ENCODE measurements around the gene GLS. TPM values are rescaled to one million over a fixed set of nuclear protein-coding genes. Genes with fewer than 3 reads are reported as not detected.

Gene GLS
- total and polyA plus RNA-seq, 2 donors (not counting 1 experiment from before 2014, with no cell fraction given) = 123 to 192 TPM

- Histone ChIP-seq H3K4me2 (ENCODE audit: extremely low read depth, insufficient read depth, low read length) (no peak overlapping the region), H3K4me3 (replicated peaks in 1 of 4; ENCODE audit: control extremely low read depth in 1 of 4, insufficient read depth in 1 of 4, low read depth in 3 of 4, low read length in 4 of 4) (no peak overlapping the region), H2AFZ (ENCODE audit: low read length) (no peak overlapping the region), H4K20me1 (ENCODE audit: control insufficient read depth, extremely low read depth, insufficient read depth, low read length) (no peaks in the 10 kb centered on the region), H3K79me2 (ENCODE audit: control insufficient read depth, insufficient read depth, low read length) (no peaks in the 10 kb centered on the region), H3K9me3 (ENCODE audit: control insufficient read depth, insufficient read depth, low read depth, low read length) (no peaks in the 10 kb centered on the region), H3K27ac (ENCODE audit: insufficient read depth, low read length) (no peak overlapping the region), H3K27me3 (ENCODE audit: control insufficient read depth, insufficient read depth, low read length) (no peaks in the 10 kb centered on the region), H3K9ac (ENCODE audit: insufficient read depth, low read length) (no peak overlapping the region), H3K4me1 (ENCODE audit: control insufficient read depth, extremely low read depth, insufficient read depth, low read length) (peaks cover 18% of the 10 kb centered on the region), H3K36me3 (ENCODE audit: control insufficient read depth, insufficient read depth, low read length) (no peaks in the 10 kb centered on the region)
- TF ChIP-seq, protein P1, sequence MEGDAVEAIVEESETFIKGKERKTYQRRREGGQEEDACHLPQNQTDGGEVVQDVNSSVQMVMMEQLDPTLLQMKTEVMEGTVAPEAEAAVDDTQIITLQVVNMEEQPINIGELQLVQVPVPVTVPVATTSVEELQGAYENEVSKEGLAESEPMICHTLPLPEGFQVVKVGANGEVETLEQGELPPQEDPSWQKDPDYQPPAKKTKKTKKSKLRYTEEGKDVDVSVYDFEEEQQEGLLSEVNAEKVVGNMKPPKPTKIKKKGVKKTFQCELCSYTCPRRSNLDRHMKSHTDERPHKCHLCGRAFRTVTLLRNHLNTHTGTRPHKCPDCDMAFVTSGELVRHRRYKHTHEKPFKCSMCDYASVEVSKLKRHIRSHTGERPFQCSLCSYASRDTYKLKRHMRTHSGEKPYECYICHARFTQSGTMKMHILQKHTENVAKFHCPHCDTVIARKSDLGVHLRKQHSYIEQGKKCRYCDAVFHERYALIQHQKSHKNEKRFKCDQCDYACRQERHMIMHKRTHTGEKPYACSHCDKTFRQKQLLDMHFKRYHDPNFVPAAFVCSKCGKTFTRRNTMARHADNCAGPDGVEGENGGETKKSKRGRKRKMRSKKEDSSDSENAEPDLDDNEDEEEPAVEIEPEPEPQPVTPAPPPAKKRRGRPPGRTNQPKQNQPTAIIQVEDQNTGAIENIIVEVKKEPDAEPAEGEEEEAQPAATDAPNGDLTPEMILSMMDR (conservative IDR thresholded peaks at IDR 0.05 in 1 of 2, IDR thresholded peaks at IDR 0.05 in 1 of 2; ENCODE audit: low read depth in 1 of 2, low read length in 2 of 2) = no peak
- no peak for TF ChIP-seq EZH2 (IDR thresholded peaks at IDR 0.05; ENCODE audit: low read length, missing control alignments)
- DNase-seq (ENCODE audit: low read depth in 2 of 2) = peak; percentile 17 to 83
Observed at GRCh38 chr2:190841707-190842505, 38.7 kb upstream of the GLS start.

DNA sequence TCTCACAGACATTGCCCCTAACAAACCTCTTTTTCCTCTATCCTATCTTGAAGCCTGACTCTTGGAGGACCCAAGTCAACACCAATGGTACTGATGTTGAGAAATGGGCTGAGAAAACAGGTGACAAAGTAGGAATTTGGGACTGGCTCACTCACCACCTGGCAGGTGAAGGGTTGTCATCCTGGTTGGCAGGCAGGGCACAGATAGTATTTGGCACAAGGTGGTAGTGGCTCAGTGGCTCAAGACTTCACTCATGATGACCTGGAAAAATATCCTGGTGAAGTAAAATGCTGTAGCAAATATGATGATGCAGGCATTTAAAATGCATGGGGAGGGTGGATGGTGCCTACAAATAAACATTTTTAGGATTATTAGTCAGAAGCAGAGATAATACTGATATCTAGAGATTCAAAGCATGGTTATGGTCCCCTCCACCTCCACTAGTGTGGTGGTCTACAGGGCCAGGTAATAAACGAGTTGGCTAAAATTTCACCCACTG lies 38.0 kb upstream of the GLS start:
- no peaks in the 10 kb centered on the region for H3K79me2 ChIP-seq (ENCODE audit: control insufficient read depth, insufficient read depth, low read length)
- H4K20me1 ChIP-seq (ENCODE audit: control insufficient read depth, extremely low read depth, insufficient read depth, low read length) = no peaks in the 10 kb centered on the region
- peaks cover 14% of the 10 kb centered on the region for H3K4me1 ChIP-seq (ENCODE audit: control insufficient read depth, extremely low read depth, insufficient read depth, low read length)
- no peaks in the 10 kb centered on the region for H3K27me3 ChIP-seq (ENCODE audit: control insufficient read depth, insufficient read depth, low read length)
- H3K9me3 ChIP-seq (ENCODE audit: control insufficient read depth, insufficient read depth, low read depth, low read length) = no peaks in the 10 kb centered on the region
- no peak overlapping the region for H3K9ac ChIP-seq (ENCODE audit: insufficient read depth, low read length)
- no peaks in the 10 kb centered on the region for H3K36me3 ChIP-seq (ENCODE audit: control insufficient read depth, insufficient read depth, low read length)
- no peak for DNase-seq (ENCODE audit: low read depth in 2 of 2)
- no peak for TF ChIP-seq EZH2 (IDR thresholded peaks at IDR 0.05; ENCODE audit: low read length, missing control alignments)
- TF ChIP-seq, protein P1 (conservative IDR thresholded peaks at IDR 0.05 in 1 of 2, IDR thresholded peaks at IDR 0.05 in 1 of 2; ENCODE audit: low read depth in 1 of 2, low read length in 2 of 2) = no peak
- H3K4me2 ChIP-seq (ENCODE audit: extremely low read depth, insufficient read depth, low read length) = no peak overlapping the region
- no peak overlapping the region for H3K4me3 ChIP-seq (replicated peaks in 1 of 4; ENCODE audit: control extremely low read depth in 1 of 4, insufficient read depth in 1 of 4, low read depth in 3 of 4, low read length in 4 of 4)
- H3K27ac ChIP-seq (ENCODE audit: insufficient read depth, low read length) = no peak overlapping the region
- no peak overlapping the region for H2AFZ ChIP-seq (ENCODE audit: low read length)

GRCh38 chr2:190843890-190844699 lies 36.5 kb upstream of the GLS start:
- no peak overlapping the region for H3K4me3 ChIP-seq (replicated peaks in 1 of 4; ENCODE audit: control extremely low read depth in 1 of 4, insufficient read depth in 1 of 4, low read depth in 3 of 4, low read length in 4 of 4)
- H3K36me3 ChIP-seq (ENCODE audit: control insufficient read depth, insufficient read depth, low read length) = no peaks in the 10 kb centered on the region
- H3K79me2 ChIP-seq (ENCODE audit: control insufficient read depth, insufficient read depth, low read length) = no peaks in the 10 kb centered on the region
- H3K9me3 ChIP-seq (ENCODE audit: control insufficient read depth, insufficient read depth, low read depth, low read length) = no peaks in the 10 kb centered on the region
- no peak overlapping the region for H2AFZ ChIP-seq (ENCODE audit: low read length)
- H4K20me1 ChIP-seq (ENCODE audit: control insufficient read depth, extremely low read depth, insufficient read depth, low read length) = no peaks in the 10 kb centered on the region
- H3K9ac ChIP-seq (ENCODE audit: insufficient read depth, low read length) = no peak overlapping the region
- DNase-seq (ENCODE audit: low read depth in 2 of 2) = peak in 1 of 2 donors; percentile 73
- no peaks in the 10 kb centered on the region for H3K27me3 ChIP-seq (ENCODE audit: control insufficient read depth, insufficient read depth, low read length)
- no peak overlapping the region for H3K27ac ChIP-seq (ENCODE audit: insufficient read depth, low read length)
- H3K4me1 ChIP-seq (ENCODE audit: control insufficient read depth, extremely low read depth, insufficient read depth, low read length) = peaks cover 5% of the 10 kb centered on the region
- no peak for TF ChIP-seq EZH2 (IDR thresholded peaks at IDR 0.05; ENCODE audit: low read length, missing control alignments)
- TF ChIP-seq, protein P1 (conservative IDR thresholded peaks at IDR 0.05 in 1 of 2, IDR thresholded peaks at IDR 0.05 in 1 of 2; ENCODE audit: low read depth in 1 of 2, low read length in 2 of 2) = no peak
- H3K4me2 ChIP-seq (ENCODE audit: extremely low read depth, insufficient read depth, low read length) = no peak overlapping the region
